ENCODE results near the gene ARHGAP20.

ARHGAP20 gene, protein sequence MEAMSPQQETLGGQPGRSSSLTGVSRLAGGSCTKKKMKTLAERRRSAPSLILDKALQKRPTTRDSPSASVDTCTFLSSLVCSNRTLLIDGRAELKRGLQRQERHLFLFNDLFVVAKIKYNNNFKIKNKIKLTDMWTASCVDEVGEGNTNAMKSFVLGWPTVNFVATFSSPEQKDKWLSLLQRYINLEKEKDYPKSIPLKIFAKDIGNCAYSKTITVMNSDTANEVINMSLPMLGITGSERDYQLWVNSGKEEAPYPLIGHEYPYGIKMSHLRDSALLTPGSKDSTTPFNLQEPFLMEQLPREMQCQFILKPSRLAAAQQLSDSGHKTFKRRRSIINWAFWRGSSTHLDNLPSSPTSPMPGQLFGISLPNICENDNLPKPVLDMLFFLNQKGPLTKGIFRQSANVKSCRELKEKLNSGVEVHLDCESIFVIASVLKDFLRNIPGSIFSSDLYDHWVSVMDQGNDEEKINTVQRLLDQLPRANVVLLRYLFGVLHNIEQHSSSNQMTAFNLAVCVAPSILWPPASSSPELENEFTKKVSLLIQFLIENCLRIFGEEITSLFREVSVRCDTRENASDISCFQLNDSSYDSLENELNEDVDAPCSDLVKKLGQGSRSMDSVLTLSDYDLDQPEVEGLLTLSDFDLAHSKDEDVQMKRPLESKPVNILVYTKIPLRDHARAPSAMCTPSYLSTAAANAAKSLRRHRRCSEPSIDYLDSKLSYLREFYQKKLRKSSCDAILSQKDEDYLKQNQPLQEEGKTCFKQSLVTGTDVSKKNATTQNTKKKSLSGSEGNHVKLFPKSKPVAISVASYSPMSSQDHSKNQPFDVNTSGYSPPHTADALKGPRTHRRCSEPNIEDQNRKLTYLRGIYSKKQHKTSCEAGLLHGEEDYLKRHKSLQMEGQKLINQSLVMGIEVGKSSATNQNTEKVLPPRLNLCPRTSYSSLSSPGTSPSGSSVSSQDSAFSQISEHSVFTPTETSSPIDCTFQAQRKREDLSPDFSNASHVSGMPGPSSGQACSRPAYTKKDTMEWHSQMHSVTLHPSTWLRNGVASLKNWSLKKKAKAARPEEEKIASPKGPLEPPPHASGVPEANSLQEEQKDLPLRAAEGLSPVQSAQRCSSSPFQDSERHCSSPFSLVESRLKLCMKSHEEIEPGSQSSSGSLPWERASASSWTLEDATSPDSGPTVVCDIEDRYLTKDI

DNA sequence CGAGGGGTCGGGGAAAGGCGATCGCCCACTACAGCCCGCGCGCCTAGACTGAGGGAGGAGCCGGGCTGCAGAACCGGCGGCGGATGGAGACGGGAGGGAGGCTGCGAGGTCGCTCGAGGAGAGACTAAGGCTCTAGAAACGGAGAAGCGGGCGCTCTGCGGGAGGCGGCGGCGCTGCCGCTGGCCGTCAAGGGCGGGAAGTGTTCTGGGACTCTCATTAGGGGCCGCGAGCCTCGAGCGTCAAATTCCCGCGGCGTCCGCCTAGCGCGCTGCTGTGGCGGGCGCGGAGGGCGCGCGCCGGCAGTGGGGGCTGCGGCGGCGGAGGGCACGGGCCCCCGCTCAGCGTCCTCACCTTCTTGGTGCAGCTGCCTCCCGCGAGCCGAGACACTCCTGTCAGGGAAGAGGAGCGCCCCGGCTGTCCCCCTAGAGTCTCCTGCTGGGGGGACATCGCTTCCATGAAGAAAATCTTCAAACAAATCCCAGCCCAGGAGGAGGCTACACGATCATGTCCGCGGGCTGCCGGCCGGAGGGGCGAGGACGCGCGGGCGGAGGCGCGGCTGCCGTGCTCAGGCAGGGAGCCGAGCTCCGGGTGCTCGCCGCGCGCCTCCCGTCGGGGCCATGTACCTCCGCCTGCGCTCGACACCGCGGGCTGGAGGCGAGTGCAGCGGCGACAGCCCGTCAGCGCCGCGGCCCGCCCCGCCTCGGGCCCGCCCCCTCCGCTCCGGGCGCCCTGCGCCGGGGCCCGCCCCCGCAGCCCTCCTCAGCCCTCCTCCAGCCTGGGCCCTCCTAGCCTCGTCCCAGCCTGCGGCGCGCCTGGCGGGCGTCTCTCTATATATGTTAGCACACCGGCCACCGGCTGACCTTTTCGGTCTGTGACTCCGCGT, at the start of gene ARHGAP20:
Gene ARHGAP20 (minus strand): TSS at position 662 of the 883 bp plus-strand sequence. CDS start 206 bp downstream, at position 456.
- TF ChIP-seq, protein P1, sequence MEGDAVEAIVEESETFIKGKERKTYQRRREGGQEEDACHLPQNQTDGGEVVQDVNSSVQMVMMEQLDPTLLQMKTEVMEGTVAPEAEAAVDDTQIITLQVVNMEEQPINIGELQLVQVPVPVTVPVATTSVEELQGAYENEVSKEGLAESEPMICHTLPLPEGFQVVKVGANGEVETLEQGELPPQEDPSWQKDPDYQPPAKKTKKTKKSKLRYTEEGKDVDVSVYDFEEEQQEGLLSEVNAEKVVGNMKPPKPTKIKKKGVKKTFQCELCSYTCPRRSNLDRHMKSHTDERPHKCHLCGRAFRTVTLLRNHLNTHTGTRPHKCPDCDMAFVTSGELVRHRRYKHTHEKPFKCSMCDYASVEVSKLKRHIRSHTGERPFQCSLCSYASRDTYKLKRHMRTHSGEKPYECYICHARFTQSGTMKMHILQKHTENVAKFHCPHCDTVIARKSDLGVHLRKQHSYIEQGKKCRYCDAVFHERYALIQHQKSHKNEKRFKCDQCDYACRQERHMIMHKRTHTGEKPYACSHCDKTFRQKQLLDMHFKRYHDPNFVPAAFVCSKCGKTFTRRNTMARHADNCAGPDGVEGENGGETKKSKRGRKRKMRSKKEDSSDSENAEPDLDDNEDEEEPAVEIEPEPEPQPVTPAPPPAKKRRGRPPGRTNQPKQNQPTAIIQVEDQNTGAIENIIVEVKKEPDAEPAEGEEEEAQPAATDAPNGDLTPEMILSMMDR (IDR thresholded peaks at IDR 0.05; ENCODE audit: insufficient read depth, missing control alignments): no peak
- FAIRE-seq (no peak), DNase-seq (ENCODE audit: insufficient read length, low spot score) (peak; percentile 64)

DNA sequence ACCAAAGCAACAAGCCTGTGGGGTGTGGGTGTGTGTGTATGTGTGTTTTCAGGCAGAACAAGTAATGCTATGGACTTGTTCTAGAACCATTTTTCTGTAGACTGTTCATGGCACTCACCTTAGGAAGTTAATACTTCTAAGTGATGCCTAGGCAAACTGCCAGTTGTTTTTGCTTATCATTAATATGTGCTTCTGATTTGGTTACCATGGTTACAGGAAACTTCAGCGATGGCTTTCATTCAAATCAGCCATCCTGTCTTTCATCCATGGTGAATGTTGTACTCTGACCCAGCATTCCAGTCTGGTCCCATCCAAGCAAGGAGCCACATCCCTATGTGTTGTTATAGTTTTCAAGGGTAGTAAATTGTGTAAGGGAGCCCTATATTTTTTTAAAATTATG, 49.8 kb upstream of the ARHGAP20 start:
- no peak for FAIRE-seq

DNA sequence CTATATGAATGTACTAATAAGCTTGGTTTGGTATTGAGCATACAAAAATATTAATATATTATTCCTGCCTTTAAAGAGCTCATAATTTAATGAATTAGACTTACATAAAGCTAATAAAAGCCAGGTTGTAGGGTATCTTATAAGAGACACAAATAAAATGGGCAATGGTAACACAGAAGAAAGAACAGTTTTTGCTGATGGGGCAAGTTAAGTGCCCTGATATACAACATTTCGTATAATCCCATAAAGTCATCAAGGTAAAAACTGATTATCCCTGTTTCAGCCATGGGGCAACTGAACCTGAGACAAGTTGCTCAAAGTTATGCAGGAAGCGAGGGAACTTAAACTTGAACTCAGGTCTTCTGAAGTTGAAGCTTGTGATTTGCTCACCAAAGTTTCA, 48.9 kb upstream of the ARHGAP20 start:
- TF ChIP-seq, protein P1 (IDR thresholded peaks at IDR 0.05; ENCODE audit: insufficient read depth, missing control alignments): no peak
- FAIRE-seq (no peak), DNase-seq (ENCODE audit: insufficient read length, low spot score) (no peak)

More for the DNA sequence above, 49.8 kb upstream of the ARHGAP20 start:
- TF ChIP-seq, protein P1 (IDR thresholded peaks at IDR 0.05; ENCODE audit: insufficient read depth, missing control alignments): no peak
- DNase-seq (ENCODE audit: insufficient read length, low spot score): no peak

DNA sequence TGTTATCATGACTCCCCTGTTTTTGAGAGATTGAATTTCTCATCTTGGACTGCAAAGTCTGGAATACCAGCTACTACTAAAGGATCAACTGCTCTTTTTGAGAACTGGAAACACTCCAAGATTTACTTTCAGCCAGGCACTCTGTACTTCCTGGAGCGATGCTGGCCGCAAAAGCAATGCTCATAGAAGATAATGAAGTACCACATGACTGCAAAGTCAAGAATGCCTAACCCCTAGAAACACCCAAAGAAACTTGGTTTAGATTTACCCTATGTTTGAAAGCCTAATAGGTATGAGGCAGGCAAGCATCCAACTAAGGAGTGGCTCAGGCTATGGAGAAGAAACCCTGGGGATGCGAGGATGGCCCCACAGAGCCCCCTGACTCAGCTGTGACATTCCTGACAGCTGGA, 47.7 kb upstream of the ARHGAP20 start:
- no peak for DNase-seq (ENCODE audit: insufficient read length, low spot score)
- TF ChIP-seq, protein P1 (IDR thresholded peaks at IDR 0.05; ENCODE audit: insufficient read depth, missing control alignments): no peak
- no peak for FAIRE-seq

DNA sequence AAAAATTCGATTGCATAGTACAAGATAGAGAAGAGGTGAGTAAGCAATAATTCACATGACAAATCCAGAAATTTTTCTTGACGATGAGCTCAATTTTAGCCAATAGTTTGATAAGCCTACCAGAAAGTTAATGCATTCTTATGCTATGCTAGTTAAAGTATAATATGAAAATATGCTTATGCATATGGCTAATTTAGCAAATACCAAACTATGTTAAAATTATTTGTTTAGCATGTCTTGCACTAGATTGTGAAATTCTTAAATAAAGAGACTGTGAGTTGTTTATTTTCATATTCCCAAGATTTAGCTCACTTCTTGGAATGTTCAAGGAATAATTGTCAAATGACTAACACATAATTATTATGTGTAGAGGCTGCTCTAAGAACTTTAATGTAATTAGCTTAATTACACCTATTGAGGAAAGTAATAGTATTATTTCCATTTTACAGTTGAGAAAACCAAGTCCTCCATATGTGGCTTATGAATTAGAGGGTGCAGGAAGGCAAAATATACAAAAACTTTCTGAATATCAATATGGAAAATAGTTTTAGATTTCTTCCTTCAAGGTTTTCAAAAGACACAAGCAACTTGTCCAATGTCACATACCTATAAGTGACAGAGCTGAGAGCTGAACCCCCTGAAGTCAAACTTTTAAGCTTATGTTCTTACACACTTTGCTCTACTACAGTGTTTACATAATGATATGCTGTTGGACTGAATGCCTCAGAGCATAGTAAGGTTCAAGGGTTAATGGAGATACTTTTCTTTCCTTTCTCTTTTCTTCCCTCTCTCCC, 45.9 kb upstream of the ARHGAP20 start:
- no peak for FAIRE-seq
- DNase-seq (ENCODE audit: insufficient read length, low spot score): no peak
- TF ChIP-seq, protein P1 (IDR thresholded peaks at IDR 0.05; ENCODE audit: insufficient read depth, missing control alignments): no peak

Data from D721Med (cell line).